GM20000 (cell line): ENCODE measurements around the gene MUC5B.

Experiments
- DNase-seq: peaks from one replicate; pipeline ENCODE4 v3.0.0; 2012; ENCODE audit warnings: low spot score
- CTCF ChIP-seq: IDR thresholded peaks from 2 replicates; pipeline ENCODE4 v1.5.1; 2012; ENCODE audit warnings: mild to moderate bottlenecking, control low read depth; ENCODE audit errors: extremely low read depth, missing control alignments

The MUC5B gene

GRCh38 chr11:1228101-1228821, 5.4 kb downstream of the MUC5B start:
- no peak for TF ChIP-seq CTCF
- no peak for DNase-seq

GRCh38 chr11:1228921-1229451, 6.1 kb downstream of the MUC5B start:
- TF ChIP-seq CTCF = no peak
- peak; percentile 43 for DNase-seq

- peak; percentile 34 for DNase-seq
- no peak for TF ChIP-seq CTCF
Observed at GRCh38 chr11:1229471-1230120, 6.7 kb downstream of the MUC5B start.

GRCh38 chr11:1230121-1230455, 7.2 kb downstream of the MUC5B start:
- no peak for TF ChIP-seq CTCF
- peak; percentile 41 for DNase-seq

GRCh38 chr11:1230456-1231395, 7.9 kb downstream of the MUC5B start:
- peak; percentile 42 for DNase-seq
- TF ChIP-seq CTCF = no peak

- no peak for TF ChIP-seq CTCF
- peak; percentile 32 for DNase-seq
Observed at GRCh38 chr11:1231396-1232020, 8.6 kb downstream of the MUC5B start.
